ENCODE measurements around the gene NHEJ1. TPM values are rescaled to one million over a fixed set of nuclear protein-coding genes. Genes with fewer than 3 reads are reported as not detected.

The NHEJ1 gene
- total RNA-seq, 1 experiment from 2014 or later: 22.3 TPM

GRCh38 chr2:219090436-219091299 lies 69.9 kb downstream of the NHEJ1 start:
- no peaks in the 10 kb centered on the region for H3K27me3 Mint-ChIP-seq (ENCODE audit: low read depth)
- ATAC-seq (no peak), DNase-seq (ENCODE audit: low spot score) (no peak)
- H3K4me1 Mint-ChIP-seq: peaks cover 29% of the 10 kb centered on the region
- H3K4me3 Mint-ChIP-seq: no peak overlapping the region
- TF ChIP-seq, protein P1, sequence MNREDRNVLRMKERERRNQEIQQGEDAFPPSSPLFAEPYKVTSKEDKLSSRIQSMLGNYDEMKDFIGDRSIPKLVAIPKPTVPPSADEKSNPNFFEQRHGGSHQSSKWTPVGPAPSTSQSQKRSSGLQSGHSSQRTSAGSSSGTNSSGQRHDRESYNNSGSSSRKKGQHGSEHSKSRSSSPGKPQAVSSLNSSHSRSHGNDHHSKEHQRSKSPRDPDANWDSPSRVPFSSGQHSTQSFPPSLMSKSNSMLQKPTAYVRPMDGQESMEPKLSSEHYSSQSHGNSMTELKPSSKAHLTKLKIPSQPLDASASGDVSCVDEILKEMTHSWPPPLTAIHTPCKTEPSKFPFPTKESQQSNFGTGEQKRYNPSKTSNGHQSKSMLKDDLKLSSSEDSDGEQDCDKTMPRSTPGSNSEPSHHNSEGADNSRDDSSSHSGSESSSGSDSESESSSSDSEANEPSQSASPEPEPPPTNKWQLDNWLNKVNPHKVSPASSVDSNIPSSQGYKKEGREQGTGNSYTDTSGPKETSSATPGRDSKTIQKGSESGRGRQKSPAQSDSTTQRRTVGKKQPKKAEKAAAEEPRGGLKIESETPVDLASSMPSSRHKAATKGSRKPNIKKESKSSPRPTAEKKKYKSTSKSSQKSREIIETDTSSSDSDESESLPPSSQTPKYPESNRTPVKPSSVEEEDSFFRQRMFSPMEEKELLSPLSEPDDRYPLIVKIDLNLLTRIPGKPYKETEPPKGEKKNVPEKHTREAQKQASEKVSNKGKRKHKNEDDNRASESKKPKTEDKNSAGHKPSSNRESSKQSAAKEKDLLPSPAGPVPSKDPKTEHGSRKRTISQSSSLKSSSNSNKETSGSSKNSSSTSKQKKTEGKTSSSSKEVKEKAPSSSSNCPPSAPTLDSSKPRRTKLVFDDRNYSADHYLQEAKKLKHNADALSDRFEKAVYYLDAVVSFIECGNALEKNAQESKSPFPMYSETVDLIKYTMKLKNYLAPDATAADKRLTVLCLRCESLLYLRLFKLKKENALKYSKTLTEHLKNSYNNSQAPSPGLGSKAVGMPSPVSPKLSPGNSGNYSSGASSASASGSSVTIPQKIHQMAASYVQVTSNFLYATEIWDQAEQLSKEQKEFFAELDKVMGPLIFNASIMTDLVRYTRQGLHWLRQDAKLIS (CRISPR knock-in tag; IDR thresholded peaks at IDR 0.05; ENCODE audit: borderline replicate concordance): no peak
- TF ChIP-seq TEAD1 (CRISPR knock-in tag; IDR thresholded peaks at IDR 0.05) (no peak), ZNF423 (CRISPR knock-in tag; IDR thresholded peaks at IDR 0.05) (no peak), ATF3 (CRISPR knock-in tag; conservative IDR thresholded peaks at IDR 0.05) (no peak), CREM (CRISPR knock-in tag; IDR thresholded peaks at IDR 0.05) (no peak), KAT7 (CRISPR knock-in tag; IDR thresholded peaks at IDR 0.05; ENCODE audit: borderline replicate concordance) (no peak), CREB1 (CRISPR knock-in tag; IDR thresholded peaks at IDR 0.05) (no peak), OVOL2 (CRISPR knock-in tag; IDR thresholded peaks at IDR 0.05; ENCODE audit: borderline replicate concordance) (no peak), RORB (CRISPR knock-in tag; IDR thresholded peaks at IDR 0.05) (no peak)
- TF ChIP-seq, protein P2, sequence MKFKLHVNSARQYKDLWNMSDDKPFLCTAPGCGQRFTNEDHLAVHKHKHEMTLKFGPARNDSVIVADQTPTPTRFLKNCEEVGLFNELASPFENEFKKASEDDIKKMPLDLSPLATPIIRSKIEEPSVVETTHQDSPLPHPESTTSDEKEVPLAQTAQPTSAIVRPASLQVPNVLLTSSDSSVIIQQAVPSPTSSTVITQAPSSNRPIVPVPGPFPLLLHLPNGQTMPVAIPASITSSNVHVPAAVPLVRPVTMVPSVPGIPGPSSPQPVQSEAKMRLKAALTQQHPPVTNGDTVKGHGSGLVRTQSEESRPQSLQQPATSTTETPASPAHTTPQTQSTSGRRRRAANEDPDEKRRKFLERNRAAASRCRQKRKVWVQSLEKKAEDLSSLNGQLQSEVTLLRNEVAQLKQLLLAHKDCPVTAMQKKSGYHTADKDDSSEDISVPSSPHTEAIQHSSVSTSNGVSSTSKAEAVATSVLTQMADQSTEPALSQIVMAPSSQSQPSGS (CRISPR knock-in tag; IDR thresholded peaks at IDR 0.05; ENCODE audit: borderline replicate concordance, low read depth): no peak
- peaks cover 4% of the 10 kb centered on the region; the same call in 1 of the 2 replicates for H3K9me3 Mint-ChIP-seq
- no peaks in the 10 kb centered on the region for H3K36me3 Mint-ChIP-seq
- no peak overlapping the region for H3K27ac Mint-ChIP-seq
- POLR2A ChIA-PET: no interaction called here
- CTCF ChIA-PET: interaction anchor here (0.7 to 2.5 kb wide), 7 partner anchors 13 to 89 kb away, joined by 3 to 12 read pairs (median 5); no protein-coding TSS in a partner anchor

GRCh38 chr2:219089330-219089729 lies 71.3 kb downstream of the NHEJ1 start:
- H3K27ac Mint-ChIP-seq: no peak overlapping the region
- CTCF ChIA-PET: interaction anchor here (0.7 to 5.0 kb wide), 3 partner anchors 15 to 86 kb away, joined by 3 to 33 read pairs (median 8); no protein-coding TSS in a partner anchor
- TF ChIP-seq ZNF121 (CRISPR knock-in tag; IDR thresholded peaks at IDR 0.05) (no peak), SP1 (CRISPR knock-in tag; conservative IDR thresholded peaks at IDR 0.05) (no peak), MAX (CRISPR knock-in tag; IDR thresholded peaks at IDR 0.05) (no peak), MYBL2 (CRISPR knock-in tag; IDR thresholded peaks at IDR 0.05) (no peak), ZSCAN18 (CRISPR knock-in tag; IDR thresholded peaks at IDR 0.05) (no peak), IRF2 (CRISPR knock-in tag; IDR thresholded peaks at IDR 0.05; ENCODE audit: borderline replicate concordance, low read depth) (no peak), CDX4 (CRISPR knock-in tag; IDR thresholded peaks at IDR 0.05; ENCODE audit: borderline replicate concordance) (no peak), RELA (CRISPR knock-in tag; IDR thresholded peaks at IDR 0.05; ENCODE audit: borderline replicate concordance) (no peak), ZNF423 (CRISPR knock-in tag; IDR thresholded peaks at IDR 0.05) (no peak)
- TF ChIP-seq, protein P2 (CRISPR knock-in tag; IDR thresholded peaks at IDR 0.05; ENCODE audit: borderline replicate concordance, low read depth): no peak
- TF ChIP-seq, protein P1 (CRISPR knock-in tag; IDR thresholded peaks at IDR 0.05; ENCODE audit: borderline replicate concordance): no peak

More at GRCh38 chr2:219089330-219089729, 71.3 kb downstream of the NHEJ1 start:
- H3K36me3 Mint-ChIP-seq: no peaks in the 10 kb centered on the region
- peaks cover 24% of the 10 kb centered on the region for H3K4me1 Mint-ChIP-seq
- peaks cover 4% of the 10 kb centered on the region; the same call in 1 of the 2 replicates for H3K9me3 Mint-ChIP-seq
- POLR2A ChIA-PET: no interaction called here
- DNase-seq (ENCODE audit: low spot score): no peak
- no peaks in the 10 kb centered on the region for H3K27me3 Mint-ChIP-seq (ENCODE audit: low read depth)
- H3K4me3 Mint-ChIP-seq: no peak overlapping the region
- ATAC-seq: no peak
